Measurements from ENCODE around the gene COPZ2. TPM values are rescaled to one million over a fixed set of nuclear protein-coding genes. Genes with fewer than 3 reads are reported as not detected.
"Not testable (repeated sequence)": the region's sequence is repeated elsewhere in the genome, so short reads cannot be mapped to it uniquely, and the experiment has no call there.

The COPZ2 gene
- total RNA-seq, 1 donor from 2014 or later = 4.4 TPM

DNA sequence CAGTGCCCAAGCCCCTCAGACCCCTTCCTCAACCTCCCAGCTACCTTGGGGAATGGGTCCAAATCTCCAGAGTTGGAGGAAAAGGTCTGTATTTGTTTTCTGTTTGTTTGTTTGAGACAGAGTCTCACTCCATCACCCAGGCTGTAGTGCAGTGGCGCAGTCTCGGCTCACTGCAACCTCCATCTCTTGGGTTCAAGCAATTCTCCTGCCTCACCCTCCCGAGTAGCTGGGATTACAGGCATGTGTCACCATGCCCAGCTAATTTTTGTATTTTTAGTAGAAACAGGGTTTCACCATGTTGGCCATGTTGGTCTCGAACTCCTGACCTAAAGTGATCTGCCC lies 19.8 kb downstream of the COPZ2 start:
- Mint-ChIP-seq H3K4me1 (peaks cover 21% of the 10 kb centered on the region), H3K27me3 (peaks cover 17% of the 10 kb centered on the region), H3K4me3 (peak overlapping the region; percentile 48), H3K27ac (peak overlapping the region; percentile 90)
- H3K36me3 Mint-ChIP-seq (ENCODE audit: low read depth); H3K9me3 Mint-ChIP-seq: not testable (repeated sequence)
- intact Hi-C loops (cut with micrococcal nuclease) = loop anchor here (2.0 kb wide), 1 partner anchor 39 kb away; no protein-coding TSS in a partner anchor
- DNase-seq = peak; percentile 72

DNA sequence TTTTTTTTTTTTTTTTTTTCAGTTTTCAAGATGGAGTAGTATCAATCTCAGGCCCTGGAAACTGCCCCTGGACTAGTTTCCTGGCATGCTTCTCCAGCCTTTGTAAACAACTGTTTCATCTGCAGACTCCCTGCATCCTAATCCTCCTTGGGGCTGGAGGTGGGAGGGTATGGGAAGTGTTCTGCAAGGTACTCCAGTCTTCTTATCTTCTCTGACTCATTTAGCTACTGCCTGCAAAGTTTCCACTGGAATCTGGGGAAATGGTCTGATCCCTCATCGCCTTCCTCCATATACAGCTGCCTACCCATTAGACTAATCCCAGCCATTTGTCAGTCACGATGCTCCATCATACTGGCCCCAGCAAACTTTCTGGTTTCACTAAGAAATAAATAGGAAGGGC lies 21.5 kb downstream of the COPZ2 start:
- DNase-seq = no peak
- Mint-ChIP-seq H3K27ac (no peak overlapping the region), H3K36me3 (ENCODE audit: low read depth) (no peaks in the 10 kb centered on the region), H3K9me3 (no peaks in the 10 kb centered on the region), H3K4me3 (no peak overlapping the region), H3K4me1 (peaks cover 32% of the 10 kb centered on the region), H3K27me3 (peaks cover 18% of the 10 kb centered on the region)
- intact Hi-C loops (cut with micrococcal nuclease) = no loop called here

DNA sequence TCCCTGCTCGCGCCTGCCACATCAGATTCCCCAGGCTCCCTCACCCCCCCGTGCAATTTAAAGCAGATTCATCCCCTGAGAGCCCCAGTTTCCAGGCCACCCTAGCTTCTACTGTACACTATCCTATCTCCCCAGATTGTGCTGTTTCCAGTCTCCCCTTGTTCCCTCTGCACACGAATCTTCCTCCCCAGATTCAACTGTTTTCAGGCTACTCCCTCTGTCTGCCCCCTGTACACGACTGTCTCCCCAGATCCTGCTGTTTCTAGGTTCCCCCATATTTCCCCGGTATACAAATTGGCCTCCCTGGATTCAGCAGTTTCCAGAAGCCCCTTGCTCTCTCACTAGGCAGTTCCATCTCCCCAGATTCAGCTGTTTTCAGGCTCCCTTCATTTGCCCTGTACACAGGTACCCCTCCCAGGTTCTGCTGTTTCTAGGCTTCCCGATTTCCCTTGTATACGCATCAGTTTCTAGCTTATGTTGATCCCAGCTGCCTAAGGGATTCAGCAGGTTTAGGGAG lies 22.9 kb downstream of the COPZ2 start:
- peaks cover 33% of the 10 kb centered on the region for H3K4me1 Mint-ChIP-seq
- no peak for DNase-seq
- intact Hi-C loops (cut with micrococcal nuclease) = loop anchor here (5.0 kb wide), 1 partner anchor 172 kb away; the partner anchor contains the start of gene SCRN2
- H3K4me3 Mint-ChIP-seq = no peak overlapping the region
- H3K36me3 Mint-ChIP-seq (ENCODE audit: low read depth) = no peaks in the 10 kb centered on the region
- H3K27me3 Mint-ChIP-seq = peaks cover 18% of the 10 kb centered on the region
- H3K27ac Mint-ChIP-seq = no peak overlapping the region
- H3K9me3 Mint-ChIP-seq = no peaks in the 10 kb centered on the region

DNA sequence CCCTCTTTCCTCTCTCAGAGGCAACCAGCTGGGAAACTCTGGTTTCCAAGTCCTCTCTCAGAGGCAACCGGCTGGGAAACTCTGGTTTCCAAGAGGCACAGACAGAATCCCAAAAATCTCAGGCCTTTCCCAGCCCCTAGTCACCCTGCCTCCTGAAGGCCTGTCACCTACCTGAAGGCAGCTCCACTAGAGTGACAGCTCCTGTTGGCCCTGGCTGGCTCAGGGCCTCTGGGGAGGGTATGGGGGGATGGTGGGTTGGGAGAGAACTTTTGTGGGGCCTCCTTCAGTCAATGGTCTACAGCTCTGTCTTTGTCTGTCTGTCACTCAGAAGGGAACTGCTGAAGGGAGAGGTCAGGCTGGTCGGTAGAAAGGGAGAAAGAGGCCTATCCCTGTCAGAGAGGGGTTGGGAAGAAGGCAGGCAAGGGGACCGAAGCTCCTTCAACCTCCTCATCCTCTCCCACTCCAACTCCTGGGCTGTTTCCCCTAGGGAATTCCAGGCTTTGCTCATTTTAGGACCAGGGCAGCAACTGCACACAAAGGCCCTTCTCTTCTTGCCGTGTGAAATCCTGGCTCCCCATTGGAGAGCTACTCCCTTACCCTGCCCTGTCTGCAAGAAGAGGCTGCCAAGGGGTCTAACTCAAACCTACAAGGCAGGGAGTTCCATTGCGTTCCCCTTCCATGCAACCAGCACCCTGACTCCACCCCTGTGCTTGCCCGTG lies 23.6 kb downstream of the COPZ2 start:
- H3K4me1 Mint-ChIP-seq = peaks cover 33% of the 10 kb centered on the region
- intact Hi-C loops (cut with micrococcal nuclease) = loop anchor here (5.0 kb wide), 1 partner anchor 172 kb away; the partner anchor contains the start of gene SCRN2
- no peaks in the 10 kb centered on the region for H3K36me3 Mint-ChIP-seq (ENCODE audit: low read depth)
- DNase-seq = no peak
- H3K9me3 Mint-ChIP-seq = no peaks in the 10 kb centered on the region
- peaks cover 21% of the 10 kb centered on the region for H3K27me3 Mint-ChIP-seq
- no peak overlapping the region for H3K4me3 Mint-ChIP-seq
- no peak overlapping the region for H3K27ac Mint-ChIP-seq

DNA sequence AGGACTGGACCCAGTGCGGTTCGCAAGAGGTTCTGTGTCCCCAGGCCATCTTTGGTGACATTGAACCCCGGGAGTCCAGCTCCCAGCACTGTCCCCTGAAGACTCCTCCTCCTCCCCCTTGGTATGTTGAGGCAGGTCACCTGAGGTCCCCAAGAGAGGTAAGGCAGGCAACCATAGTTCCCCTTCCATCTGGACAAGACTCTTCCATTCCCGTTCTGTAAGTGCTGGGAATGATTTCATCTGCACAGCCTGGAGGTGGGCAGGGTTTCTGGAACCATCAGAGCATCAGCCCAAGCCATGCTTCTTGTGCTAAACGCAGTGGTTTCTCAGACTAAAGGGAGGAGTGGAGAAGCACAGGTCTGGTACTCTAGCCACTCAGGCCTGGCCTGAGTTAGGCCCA lies 24.9 kb downstream of the COPZ2 start:
- peaks cover 24% of the 10 kb centered on the region for H3K27me3 Mint-ChIP-seq
- DNase-seq = no peak
- intact Hi-C loops (cut with micrococcal nuclease) = loop anchor here (5.0 kb wide), 1 partner anchor 170 kb away; the partner anchor contains the start of gene SCRN2
- no peaks in the 10 kb centered on the region for H3K36me3 Mint-ChIP-seq (ENCODE audit: low read depth)
- peaks cover 23% of the 10 kb centered on the region for H3K4me1 Mint-ChIP-seq
- peak overlapping the region; percentile 81 for H3K4me3 Mint-ChIP-seq
- no peak overlapping the region for H3K27ac Mint-ChIP-seq
- H3K9me3 Mint-ChIP-seq = no peaks in the 10 kb centered on the region

DNA sequence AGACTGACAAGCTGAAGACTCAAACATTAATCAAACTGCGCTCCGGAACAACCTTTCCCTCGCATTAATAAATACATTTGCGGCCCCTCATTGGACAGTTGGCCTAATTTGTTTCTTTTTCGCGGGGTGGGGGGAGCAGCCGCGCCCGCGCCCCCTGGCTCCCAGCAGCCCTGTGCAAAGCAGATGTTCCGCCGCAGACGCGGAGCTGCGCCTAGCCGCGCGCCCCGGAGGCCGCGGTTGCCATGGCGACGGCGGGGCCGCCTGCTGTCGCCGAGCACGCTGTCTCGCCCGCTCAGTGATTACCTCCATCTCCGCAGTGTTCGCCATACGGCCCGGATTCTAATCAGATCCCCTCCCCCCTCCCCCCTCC lies 25.5 kb downstream of the COPZ2 start:
- H3K9me3 Mint-ChIP-seq = no peaks in the 10 kb centered on the region
- H3K36me3 Mint-ChIP-seq (ENCODE audit: low read depth) = no peaks in the 10 kb centered on the region
- no peak overlapping the region for H3K27ac Mint-ChIP-seq
- peaks cover 26% of the 10 kb centered on the region for H3K27me3 Mint-ChIP-seq
- intact Hi-C loops (cut with micrococcal nuclease) = loop anchor here (5.0 kb wide), 1 partner anchor 170 kb away; the partner anchor contains the start of gene SCRN2
- H3K4me1 Mint-ChIP-seq = peaks cover 19% of the 10 kb centered on the region
- peak overlapping the region; percentile 81 for H3K4me3 Mint-ChIP-seq
- peak; percentile 93 for DNase-seq

DNA sequence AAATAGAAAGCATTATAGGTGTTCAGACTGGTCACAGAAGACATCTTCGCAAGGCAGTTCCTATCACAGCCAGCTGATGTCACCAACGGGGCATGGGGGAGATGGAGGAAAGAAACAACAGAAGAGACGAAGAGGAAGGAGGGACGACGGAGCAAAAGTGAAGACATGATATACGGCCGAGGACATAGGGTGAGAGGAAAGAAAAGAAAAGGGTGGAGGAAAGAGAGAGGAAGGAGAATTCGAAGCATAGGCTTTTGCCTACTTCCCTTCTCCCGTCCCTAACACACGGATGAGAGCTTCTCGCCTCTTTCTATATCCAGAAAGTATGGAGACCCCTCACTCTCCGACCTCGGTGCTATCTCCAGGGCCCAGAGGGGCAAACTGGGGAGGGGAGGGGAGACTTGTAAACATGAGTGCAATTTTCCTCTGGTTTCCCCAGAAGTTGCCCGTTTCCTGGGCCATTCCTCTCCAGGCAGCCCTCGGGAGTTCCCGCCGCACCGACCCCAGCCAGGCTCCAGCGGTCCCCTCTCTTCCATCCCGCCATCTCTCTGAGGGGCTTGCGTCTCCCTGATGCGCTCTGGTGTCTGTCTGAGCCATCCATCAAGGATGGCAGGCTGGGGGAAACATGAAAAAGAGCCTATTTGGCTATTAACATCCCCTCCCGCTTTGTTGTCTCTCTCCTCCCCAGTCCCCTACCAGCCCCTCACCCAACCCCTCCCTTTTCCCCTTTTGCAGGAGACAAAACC lies 26.0 kb downstream of the COPZ2 start:
- peak overlapping the region; percentile 81 for H3K4me3 Mint-ChIP-seq
- peak overlapping the region; percentile 22 for H3K27ac Mint-ChIP-seq
- H3K27me3 Mint-ChIP-seq = peaks cover 29% of the 10 kb centered on the region

DNA sequence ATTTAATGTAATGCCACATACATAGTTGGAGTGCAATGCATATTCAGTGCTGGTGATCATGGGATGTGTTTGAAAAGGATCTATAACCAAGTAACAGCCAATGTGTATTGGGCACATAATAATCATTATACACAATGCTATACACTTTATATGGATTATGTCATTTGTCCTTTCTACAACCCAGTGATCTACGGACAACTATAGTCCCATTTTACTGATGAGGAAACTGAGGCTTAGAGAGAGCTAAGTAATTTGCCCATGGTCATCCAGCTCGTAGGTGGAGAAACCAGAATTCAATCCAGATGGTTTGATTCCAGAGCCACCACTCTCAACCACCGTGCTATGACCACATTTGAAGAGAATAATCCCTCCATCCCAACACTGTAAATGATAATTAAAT lies 27.4 kb downstream of the COPZ2 start:
- H3K27ac Mint-ChIP-seq = no peak overlapping the region
- no peaks in the 10 kb centered on the region for H3K9me3 Mint-ChIP-seq
- intact Hi-C loops (cut with micrococcal nuclease) = loop anchor here (5.0 kb wide), 1 partner anchor 168 kb away; the partner anchor contains the start of gene SCRN2
- H3K36me3 Mint-ChIP-seq (ENCODE audit: low read depth) = no peaks in the 10 kb centered on the region
- no peak overlapping the region for H3K4me3 Mint-ChIP-seq
- no peak for DNase-seq
- H3K4me1 Mint-ChIP-seq = peaks cover 16% of the 10 kb centered on the region
- peaks cover 33% of the 10 kb centered on the region for H3K27me3 Mint-ChIP-seq

More for the DNA sequence above, 26.0 kb downstream of the COPZ2 start:
- intact Hi-C loops (cut with micrococcal nuclease) = loop anchor here (5.0 kb wide), 1 partner anchor 169 kb away; the partner anchor contains the start of gene SCRN2
- Mint-ChIP-seq H3K4me1 (peaks cover 19% of the 10 kb centered on the region), H3K9me3 (no peaks in the 10 kb centered on the region), H3K36me3 (ENCODE audit: low read depth) (no peaks in the 10 kb centered on the region)
- DNase-seq = peak; percentile 88

DNA sequence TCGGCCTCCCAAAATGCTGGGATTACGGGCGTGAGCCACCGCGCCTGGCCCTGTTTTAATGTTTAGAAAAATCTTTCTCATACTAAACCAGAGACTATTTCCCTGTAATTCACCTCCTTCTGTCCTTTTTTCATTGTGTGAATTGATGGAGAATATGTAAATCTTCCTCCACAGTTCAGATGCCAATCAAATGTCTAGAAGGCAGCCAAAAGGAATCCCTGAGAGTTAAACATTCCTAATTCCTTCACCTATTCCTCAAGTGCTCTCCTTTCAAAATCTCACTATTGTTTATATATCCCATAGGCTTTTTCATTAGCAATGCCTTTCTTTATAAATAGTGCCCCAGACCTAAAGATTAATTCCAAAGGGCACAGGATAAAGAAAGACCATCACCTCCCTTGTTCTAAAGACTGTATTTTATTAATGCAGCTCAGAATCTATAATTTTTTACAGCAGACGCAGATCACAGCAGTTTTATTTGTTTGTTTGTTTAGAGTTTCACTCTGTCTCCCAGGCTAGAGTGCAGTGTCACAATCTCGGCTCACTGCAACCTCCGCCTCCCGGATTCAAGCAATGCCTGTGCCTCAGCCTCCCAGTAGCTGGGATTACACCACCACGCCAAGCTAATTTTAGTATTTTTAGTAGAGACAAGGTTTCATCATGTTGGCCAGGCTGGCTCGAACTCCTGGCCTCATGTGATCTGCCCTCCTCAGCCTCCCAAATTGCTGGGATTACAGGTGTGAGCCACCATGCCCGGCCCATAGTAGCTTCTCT lies 30.5 kb downstream of the COPZ2 start:
- Mint-ChIP-seq H3K4me3 (no peak overlapping the region), H3K36me3 (ENCODE audit: low read depth) (no peaks in the 10 kb centered on the region), H3K27ac (no peak overlapping the region), H3K27me3 (peaks cover 32% of the 10 kb centered on the region), H3K9me3 (no peaks in the 10 kb centered on the region), H3K4me1 (peaks cover 24% of the 10 kb centered on the region)
- intact Hi-C loops (cut with micrococcal nuclease) = no loop called here
- no peak for DNase-seq

DNA sequence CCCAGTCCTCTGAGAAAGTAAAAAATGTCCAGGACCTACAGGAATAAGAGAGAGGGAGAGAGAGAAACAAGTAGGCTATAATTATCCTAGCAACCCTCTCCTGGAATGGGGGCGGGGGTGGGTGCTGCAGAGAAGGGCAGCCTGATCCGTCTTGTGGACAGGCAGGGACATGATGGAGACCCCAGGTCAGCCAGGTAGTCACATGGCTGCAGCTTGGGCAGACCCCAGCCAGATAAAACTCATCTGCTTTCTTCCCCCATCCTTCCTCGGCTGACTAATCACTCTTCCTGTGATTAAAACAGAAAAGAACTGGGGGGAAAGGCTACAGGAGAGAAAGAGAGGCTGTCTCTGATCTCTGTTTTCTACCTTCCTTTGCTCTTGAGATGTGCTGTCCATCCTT lies 32.6 kb downstream of the COPZ2 start:
- H3K9me3 Mint-ChIP-seq = no peaks in the 10 kb centered on the region
- H3K4me1 Mint-ChIP-seq = peaks cover 15% of the 10 kb centered on the region
- H3K4me3 Mint-ChIP-seq = no peak overlapping the region
- peaks cover 24% of the 10 kb centered on the region for H3K27me3 Mint-ChIP-seq
- no peak overlapping the region for H3K27ac Mint-ChIP-seq
- intact Hi-C loops (cut with micrococcal nuclease) = no loop called here
- no peak for DNase-seq
- no peaks in the 10 kb centered on the region for H3K36me3 Mint-ChIP-seq (ENCODE audit: low read depth)

DNA sequence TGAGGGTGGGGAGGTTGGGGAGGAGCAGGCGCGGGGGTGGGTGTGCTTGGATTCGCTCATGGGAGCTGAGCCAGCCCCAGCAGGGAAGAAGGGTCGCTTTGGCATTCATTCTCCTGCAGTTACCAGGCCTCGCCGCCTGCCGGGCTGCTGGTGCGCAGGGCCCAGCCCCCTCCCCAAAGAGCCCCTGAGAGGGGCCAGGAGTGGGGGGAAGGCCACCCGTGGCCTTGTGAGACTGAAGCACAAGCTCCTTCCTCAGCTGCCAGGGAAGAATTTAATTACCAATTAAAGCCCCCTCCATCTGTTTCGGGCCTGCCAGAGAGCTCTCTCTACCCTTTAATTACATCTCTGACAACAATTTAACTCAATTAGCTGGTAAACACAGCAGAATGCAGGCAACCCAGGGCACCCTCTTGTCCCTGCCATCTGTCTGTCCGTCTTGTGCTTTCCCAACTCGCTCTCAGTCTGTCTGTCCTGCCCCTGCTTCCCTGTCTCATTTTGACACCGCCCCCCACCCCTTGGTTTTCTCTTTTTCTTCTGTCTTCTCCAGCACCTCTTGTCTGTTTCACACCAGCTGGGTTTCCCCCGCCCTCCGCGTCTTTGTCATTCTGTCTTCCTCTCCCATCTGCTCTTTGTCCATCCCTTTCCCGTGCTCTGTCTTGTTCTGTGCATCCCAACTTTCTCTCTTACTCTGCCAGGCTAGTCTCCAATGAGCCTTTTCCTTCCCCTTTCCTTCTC lies 34.0 kb downstream of the COPZ2 start:
- H3K36me3 Mint-ChIP-seq (ENCODE audit: low read depth) = no peaks in the 10 kb centered on the region
- H3K27ac Mint-ChIP-seq = no peak overlapping the region
- H3K4me3 Mint-ChIP-seq = no peak overlapping the region
- peaks cover 15% of the 10 kb centered on the region for H3K4me1 Mint-ChIP-seq
- peaks cover 17% of the 10 kb centered on the region for H3K27me3 Mint-ChIP-seq
- H3K9me3 Mint-ChIP-seq = no peaks in the 10 kb centered on the region
- intact Hi-C loops (cut with micrococcal nuclease) = no loop called here
- no peak for DNase-seq

DNA sequence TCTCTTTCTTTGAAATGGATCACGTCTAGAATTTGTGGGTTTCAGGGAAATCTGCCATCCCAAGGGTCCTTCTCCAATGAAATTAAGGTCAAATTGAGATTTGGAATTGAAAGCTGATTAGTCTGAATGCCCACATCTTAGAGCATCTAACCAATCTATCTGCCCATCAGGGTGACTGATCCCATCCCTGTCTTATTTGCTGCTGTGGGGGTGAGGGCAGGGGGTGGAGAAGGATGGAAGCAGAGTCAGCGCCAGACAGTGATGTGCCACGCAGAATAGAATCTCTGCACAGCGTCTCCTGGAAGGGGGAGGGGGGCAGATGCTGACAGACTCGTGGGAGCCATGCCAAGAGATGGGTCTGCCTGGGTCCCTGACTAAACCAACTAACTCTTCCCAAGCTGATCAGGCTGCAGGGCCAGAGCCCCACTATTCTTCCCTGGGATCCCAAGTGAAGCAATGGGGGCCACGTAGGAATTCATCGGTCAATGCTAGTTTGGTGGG lies 34.6 kb downstream of the COPZ2 start:
- peaks cover 15% of the 10 kb centered on the region for H3K4me1 Mint-ChIP-seq
- peaks cover 15% of the 10 kb centered on the region for H3K27me3 Mint-ChIP-seq
- no peak overlapping the region for H3K4me3 Mint-ChIP-seq
- no peaks in the 10 kb centered on the region for H3K36me3 Mint-ChIP-seq (ENCODE audit: low read depth)
- intact Hi-C loops (cut with micrococcal nuclease) = no loop called here
- DNase-seq = no peak
- no peaks in the 10 kb centered on the region for H3K9me3 Mint-ChIP-seq
- H3K27ac Mint-ChIP-seq = no peak overlapping the region
